WTC11 (cell line): Measurements from ENCODE around the gene GJB5. TPM values are rescaled to one million over a fixed set of nuclear protein-coding genes. Genes with fewer than 3 reads are reported as not detected.

Experiments used
- ATAC-seq: fragments of 200-7000 bp; cut with Tn5 transposase; 2 replicates; pipeline ENCODE4 v1.10.0; 2021; ENCODE audit warnings: mild to moderate bottlenecking, moderate library complexity
- CTCF ChIA-PET: fragments of 300-600 bp; sonication (Branson Sonifier 250); formaldehyde crosslinking; loops from one replicate; lab custom pipeline; 2021; ENCODE audit warnings: antibody characterized with exemption; lab: Charles Lee
- POLR2A ChIA-PET: fragments of 350-600 bp; sonication (Branson Sonifier 250); formaldehyde crosslinking; loops from one replicate; lab custom pipeline; 2021; ENCODE audit warnings: antibody characterized with exemption; lab: Charles Lee
- DNase-seq: peaks from one replicate; pipeline ENCODE4 v3.0.0; 2021; ENCODE audit warnings: low spot score
- H3K27ac Mint-ChIP-seq: 2 replicates; pipeline ENCODE4 v1.8.0; 2021; ENCODE audit warnings: mixed read lengths
- H3K27me3 Mint-ChIP-seq: 2 replicates; pipeline ENCODE4 v1.8.0; 2021; ENCODE audit warnings: low read depth, mild to moderate bottlenecking, moderate library complexity, mixed read lengths
- H3K36me3 Mint-ChIP-seq: 2 replicates; pipeline ENCODE4 v1.8.0; 2021; ENCODE audit warnings: mixed read lengths
- H3K4me1 Mint-ChIP-seq: 2 replicates; pipeline ENCODE4 v1.8.0; 2022; ENCODE audit warnings: mixed read lengths
- H3K4me3 Mint-ChIP-seq: 2 replicates; pipeline ENCODE4 v1.8.0; 2021; ENCODE audit warnings: mild to moderate bottlenecking, moderate library complexity, mixed read lengths
- H3K9me3 Mint-ChIP-seq: 2 replicates; pipeline ENCODE4 v1.8.0; 2021; ENCODE audit warnings: mixed read lengths
- AR ChIP-seq: fragments of 250-450 bp; sonication (Bioruptor Pico); IDR thresholded peaks from 2 replicates; pipeline ENCODE4 v1.9.0; 2021; ENCODE audit warnings: mild to moderate bottlenecking
- FOXK1 ChIP-seq: sonication (generic); formaldehyde crosslinking; IDR thresholded peaks from 2 replicates; pipeline ENCODE4 v1.8.0; 2022; ENCODE audit warnings: mild to moderate bottlenecking, moderate library complexity, missing genetic modification reagents
- FOXP1 ChIP-seq: sonication (generic); formaldehyde crosslinking; IDR thresholded peaks from 2 replicates; pipeline ENCODE4 v1.8.0; 2022; ENCODE audit warnings: missing genetic modification reagents, mild to moderate bottlenecking, moderate library complexity, borderline replicate concordance
- HMGA2 ChIP-seq: fragments of 250-450 bp; sonication (Bioruptor Pico); IDR thresholded peaks from 2 replicates; pipeline ENCODE4 v1.4.0; 2021; ENCODE audit warnings: mild to moderate bottlenecking, moderate library complexity
- IRF1 ChIP-seq: sonication (generic); formaldehyde crosslinking; IDR thresholded peaks from 2 replicates; pipeline ENCODE4 v1.8.0; 2023; ENCODE audit warnings: missing genetic modification reagents
- NR1H2 ChIP-seq: sonication (generic); formaldehyde crosslinking; IDR thresholded peaks from 2 replicates; pipeline ENCODE4 v1.9.0; 2021; ENCODE audit warnings: mild to moderate bottlenecking, moderate library complexity, missing genetic modification reagents
- RELA ChIP-seq: sonication (generic); formaldehyde crosslinking; IDR thresholded peaks from 2 replicates; pipeline ENCODE4 v1.8.1; 2022; ENCODE audit warnings: missing genetic modification reagents, mild to moderate bottlenecking, borderline replicate concordance
- SMAD4 ChIP-seq: sonication (generic); formaldehyde crosslinking; IDR thresholded peaks from 2 replicates; pipeline ENCODE4 v1.8.0; 2022; ENCODE audit warnings: mild to moderate bottlenecking, missing genetic modification reagents
- TCF7 ChIP-seq: sonication (generic); formaldehyde crosslinking; IDR thresholded peaks from 2 replicates; pipeline ENCODE4 v1.8.0; 2022; ENCODE audit warnings: mild to moderate bottlenecking, low read depth, missing genetic modification reagents, moderate library complexity
- TEAD4 ChIP-seq: sonication (generic); formaldehyde crosslinking; IDR thresholded peaks from 2 replicates; pipeline ENCODE4 v1.8.0; 2022; ENCODE audit warnings: mild to moderate bottlenecking, missing genetic modification reagents
- ZMAT4 ChIP-seq: fragments of 250-450 bp; sonication (Bioruptor Pico); IDR thresholded peaks from 2 replicates; pipeline ENCODE4 v1.9.0; 2021; ENCODE audit warnings: mild to moderate bottlenecking
- ZNF281 ChIP-seq: sonication (generic); formaldehyde crosslinking; IDR thresholded peaks from 2 replicates; pipeline ENCODE4 v1.8.0; 2023; ENCODE audit warnings: mild to moderate bottlenecking, missing genetic modification reagents
- ZNF317 ChIP-seq: sonication (generic); formaldehyde crosslinking; IDR thresholded peaks from 2 replicates; pipeline ENCODE4 v1.8.1; 2023; ENCODE audit warnings: low read depth, mild to moderate bottlenecking, moderate library complexity, missing genetic modification reagents, borderline replicate concordance
- ZNF416 ChIP-seq: fragments of 250-450 bp; sonication (Bioruptor Pico); IDR thresholded peaks from 2 replicates; pipeline ENCODE4 v1.9.0; 2021; ENCODE audit warnings: mild to moderate bottlenecking, inconsistent platforms
- ZNF423 ChIP-seq: fragments of 250-450 bp; sonication (Bioruptor Pico); IDR thresholded peaks from 2 replicates; pipeline ENCODE4 v2.1.2; 2022; ENCODE audit warnings: mild to moderate bottlenecking, moderate library complexity
- total RNA-seq: library from RNA; stranded (reverse); gene quantifications from 3 replicates; pipeline ENCODE4 v1.2.3, GENCODE V29; 2021

GJB5 gene
- total RNA-seq, 1 experiment from 2014 or later = 0.55 TPM

- Mint-ChIP-seq H3K27me3 (peaks cover 24% of the 10 kb centered on the region), H3K4me3 (no peak overlapping the region), H3K36me3 (no peaks in the 10 kb centered on the region), H3K27ac (no peak overlapping the region), H3K9me3 (peaks cover 13% of the 10 kb centered on the region), H3K4me1 (no peaks in the 10 kb centered on the region)
- ATAC-seq (no peak), DNase-seq (no peak)
- TF ChIP-seq ZNF281 (CRISPR knock-in tag) (no peak), AR (CRISPR knock-in tag) (no peak), TCF7 (CRISPR knock-in tag) (no peak), IRF1 (CRISPR knock-in tag) (no peak), RELA (no peak), FOXK1 (CRISPR knock-in tag) (no peak), FOXP1 (CRISPR knock-in tag) (no peak)
- ChIA-PET CTCF (interaction anchor here (1.0 to 1.7 kb wide), 3 partner anchors 12 to 138 kb away, joined by 3 to 10 read pairs (median 5); no protein-coding TSS in a partner anchor), POLR2A (no interaction called here)
Measured at GRCh38 chr1:34714386-34714785, 40.5 kb upstream of the GJB5 start.

- DNase-seq (no peak), ATAC-seq (no peak)
- TF ChIP-seq SMAD4 (CRISPR knock-in tag) = no peak
- TF ChIP-seq ZMAT4 (CRISPR knock-in tag) = no peak
- TF ChIP-seq TEAD4 (CRISPR knock-in tag) = no peak
- TF ChIP-seq AR (CRISPR knock-in tag) = no peak
- no peak for TF ChIP-seq HMGA2 (CRISPR knock-in tag)
- no peak for TF ChIP-seq ZNF416 (CRISPR knock-in tag)
- TF ChIP-seq ZNF423 (CRISPR knock-in tag) = no peak
- no peak for TF ChIP-seq NR1H2 (CRISPR knock-in tag)
- TF ChIP-seq ZNF317 (CRISPR knock-in tag) = no peak
- no peak overlapping the region for H3K27ac Mint-ChIP-seq
- H3K4me1 Mint-ChIP-seq = no peaks in the 10 kb centered on the region
- H3K36me3 Mint-ChIP-seq = no peaks in the 10 kb centered on the region
- POLR2A ChIA-PET = no interaction called here
- H3K9me3 Mint-ChIP-seq = peaks cover 13% of the 10 kb centered on the region
- CTCF ChIA-PET = interaction anchor here (1.7 kb wide), 2 partner anchors 27 to 138 kb away, joined by 5 to 10 read pairs; no protein-coding TSS in a partner anchor
- peaks cover 24% of the 10 kb centered on the region for H3K27me3 Mint-ChIP-seq
- no peak overlapping the region for H3K4me3 Mint-ChIP-seq
Measured at GRCh38 chr1:34715139-34715538, 39.7 kb upstream of the GJB5 start.
